GM12874 (cell line): ENCODE results near the gene CDR2L.

Source experiments
- TF ChIP-seq, protein P1 (sequence below): IDR thresholded peaks from 2 replicates; pipeline ENCODE4 v1.5.1; 2011; ENCODE audit warnings: low read depth, mild to moderate bottlenecking, control low read depth, low read length, moderate library complexity; ENCODE audit not compliant: insufficient read depth

The CDR2L gene

DNA sequence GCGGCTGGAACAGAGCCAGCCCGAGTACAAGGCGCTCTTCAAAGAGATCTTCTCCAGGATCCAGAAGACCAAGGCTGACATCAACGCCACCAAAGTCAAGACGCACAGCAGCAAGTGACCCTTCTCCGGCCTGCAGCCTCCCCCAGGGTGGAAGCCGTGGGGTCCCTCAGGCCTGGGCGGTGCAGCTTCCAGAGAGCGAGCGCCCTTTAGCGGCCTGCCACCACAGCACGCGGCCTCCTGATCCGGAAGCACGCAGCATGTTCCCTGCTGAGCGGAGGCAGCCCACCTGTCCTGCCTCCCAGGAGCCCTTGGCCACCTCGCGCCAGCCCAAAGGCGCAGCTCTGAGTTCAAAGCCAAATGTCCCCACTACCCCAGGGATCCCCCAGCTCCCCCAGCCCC is 16.5 kb downstream of the CDR2L start:
- TF ChIP-seq, protein P1, sequence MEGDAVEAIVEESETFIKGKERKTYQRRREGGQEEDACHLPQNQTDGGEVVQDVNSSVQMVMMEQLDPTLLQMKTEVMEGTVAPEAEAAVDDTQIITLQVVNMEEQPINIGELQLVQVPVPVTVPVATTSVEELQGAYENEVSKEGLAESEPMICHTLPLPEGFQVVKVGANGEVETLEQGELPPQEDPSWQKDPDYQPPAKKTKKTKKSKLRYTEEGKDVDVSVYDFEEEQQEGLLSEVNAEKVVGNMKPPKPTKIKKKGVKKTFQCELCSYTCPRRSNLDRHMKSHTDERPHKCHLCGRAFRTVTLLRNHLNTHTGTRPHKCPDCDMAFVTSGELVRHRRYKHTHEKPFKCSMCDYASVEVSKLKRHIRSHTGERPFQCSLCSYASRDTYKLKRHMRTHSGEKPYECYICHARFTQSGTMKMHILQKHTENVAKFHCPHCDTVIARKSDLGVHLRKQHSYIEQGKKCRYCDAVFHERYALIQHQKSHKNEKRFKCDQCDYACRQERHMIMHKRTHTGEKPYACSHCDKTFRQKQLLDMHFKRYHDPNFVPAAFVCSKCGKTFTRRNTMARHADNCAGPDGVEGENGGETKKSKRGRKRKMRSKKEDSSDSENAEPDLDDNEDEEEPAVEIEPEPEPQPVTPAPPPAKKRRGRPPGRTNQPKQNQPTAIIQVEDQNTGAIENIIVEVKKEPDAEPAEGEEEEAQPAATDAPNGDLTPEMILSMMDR, result no peak

DNA sequence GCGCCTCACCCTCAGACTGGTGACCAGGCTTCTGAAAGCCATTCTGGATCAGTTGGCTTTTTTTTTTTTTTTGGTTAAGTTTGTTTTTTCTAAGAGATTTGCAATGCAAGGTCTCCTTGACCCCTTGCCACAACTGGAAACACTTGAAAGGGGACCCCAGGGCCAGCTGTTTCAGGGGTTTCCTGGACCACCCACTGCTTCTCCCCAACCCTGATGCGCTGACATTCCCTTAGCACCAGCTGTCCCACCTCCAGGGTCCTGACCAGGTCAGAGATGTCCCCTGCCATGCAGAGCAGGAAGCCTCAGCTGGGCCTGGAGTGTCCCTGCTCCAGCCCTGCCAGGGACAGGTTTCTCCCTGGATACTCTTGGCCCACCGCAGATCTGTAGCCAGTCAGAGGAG is 16.9 kb downstream of the CDR2L start:
- TF ChIP-seq, protein P1, result no peak

DNA sequence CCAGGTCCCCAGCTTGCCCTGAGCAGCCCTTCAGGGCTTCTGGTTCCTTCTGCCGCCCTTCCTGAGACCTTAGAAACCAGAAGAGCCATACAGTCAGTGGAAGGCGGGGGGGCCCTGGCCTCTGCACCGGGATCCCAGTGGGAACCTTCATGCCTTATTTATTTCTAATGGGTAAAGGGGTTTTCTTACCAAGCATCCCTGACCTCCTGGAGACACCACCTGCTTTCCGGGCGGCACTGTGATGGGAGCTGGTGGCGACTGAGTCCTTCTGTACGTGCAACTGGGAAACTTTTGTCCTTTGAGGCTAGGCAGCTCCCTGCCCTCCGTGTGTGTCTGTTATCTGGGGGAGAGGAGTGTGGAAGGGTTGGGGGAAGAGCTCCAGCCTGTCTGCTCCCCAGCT is 17.9 kb downstream of the CDR2L start:
- TF ChIP-seq, protein P1, result no peak

DNA sequence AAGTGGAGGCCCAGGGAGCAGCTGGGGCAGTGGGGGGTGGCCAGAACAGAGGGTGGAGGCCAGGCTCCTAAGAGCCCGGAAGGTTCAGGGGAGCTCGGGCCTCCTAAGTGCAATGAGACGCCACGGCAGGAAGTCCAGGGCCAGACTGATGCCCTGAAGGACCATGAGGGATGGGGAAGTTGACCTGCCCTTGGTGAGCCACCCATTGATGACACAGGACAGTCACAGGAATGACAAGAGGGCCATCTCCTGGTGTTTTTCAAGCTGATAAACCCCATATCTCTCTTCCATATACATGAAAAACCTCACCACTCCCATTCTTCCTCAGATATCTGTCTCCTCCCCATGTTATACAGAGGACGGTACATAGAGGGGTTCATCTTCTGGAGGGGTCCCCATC is 19.2 kb downstream of the CDR2L start:
- TF ChIP-seq, protein P1, result no peak

DNA sequence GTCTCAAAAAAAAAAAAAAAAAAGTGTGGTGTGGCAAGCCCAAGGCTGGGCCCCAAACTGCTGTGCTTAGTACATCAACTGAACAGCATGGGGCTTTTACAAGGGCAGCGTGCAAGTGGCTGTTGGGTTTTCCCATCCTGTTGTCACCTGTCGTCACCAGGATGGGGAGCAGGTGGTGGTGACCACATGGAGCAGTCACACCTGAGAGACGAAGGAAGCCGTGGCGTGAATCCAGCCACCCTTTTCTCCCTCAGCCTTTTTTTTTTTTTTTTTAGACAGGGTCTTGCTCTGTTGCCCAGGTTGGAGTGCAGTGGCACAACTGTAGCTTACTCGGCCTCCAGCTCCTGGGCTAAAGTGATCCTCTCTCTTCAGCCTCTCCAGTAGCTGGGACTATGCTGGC is 20.9 kb downstream of the CDR2L start:
- TF ChIP-seq, protein P1, result no peak

DNA sequence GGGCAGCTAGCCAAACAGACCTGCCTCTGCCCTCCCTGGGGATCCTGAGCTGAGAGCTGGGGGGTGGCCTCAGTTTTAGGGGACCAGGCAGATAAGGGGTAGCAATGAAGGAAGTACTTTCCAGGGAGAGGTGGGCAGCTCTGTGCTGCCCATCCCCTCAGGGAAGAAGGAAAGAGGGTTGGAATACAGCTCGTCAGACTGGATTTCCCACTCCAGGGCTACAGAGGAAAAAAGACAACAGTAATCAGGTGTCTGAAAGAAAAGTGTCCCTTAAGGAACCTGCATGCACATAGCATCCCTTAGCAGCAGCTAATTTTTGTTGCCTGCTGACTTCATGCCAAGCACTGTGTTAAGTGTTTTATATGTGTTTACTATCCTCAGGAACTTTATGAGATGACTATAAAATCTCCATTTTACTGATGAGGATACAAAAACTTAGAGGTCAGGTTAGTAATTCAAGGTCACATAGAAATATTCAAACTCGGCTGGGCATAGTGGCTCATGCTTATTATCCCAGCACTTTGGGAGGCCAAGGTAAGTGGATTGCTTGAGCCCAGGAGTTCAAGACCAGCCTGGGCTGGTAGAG is 21.8 kb downstream of the CDR2L start:
- TF ChIP-seq, protein P1, result no peak

DNA sequence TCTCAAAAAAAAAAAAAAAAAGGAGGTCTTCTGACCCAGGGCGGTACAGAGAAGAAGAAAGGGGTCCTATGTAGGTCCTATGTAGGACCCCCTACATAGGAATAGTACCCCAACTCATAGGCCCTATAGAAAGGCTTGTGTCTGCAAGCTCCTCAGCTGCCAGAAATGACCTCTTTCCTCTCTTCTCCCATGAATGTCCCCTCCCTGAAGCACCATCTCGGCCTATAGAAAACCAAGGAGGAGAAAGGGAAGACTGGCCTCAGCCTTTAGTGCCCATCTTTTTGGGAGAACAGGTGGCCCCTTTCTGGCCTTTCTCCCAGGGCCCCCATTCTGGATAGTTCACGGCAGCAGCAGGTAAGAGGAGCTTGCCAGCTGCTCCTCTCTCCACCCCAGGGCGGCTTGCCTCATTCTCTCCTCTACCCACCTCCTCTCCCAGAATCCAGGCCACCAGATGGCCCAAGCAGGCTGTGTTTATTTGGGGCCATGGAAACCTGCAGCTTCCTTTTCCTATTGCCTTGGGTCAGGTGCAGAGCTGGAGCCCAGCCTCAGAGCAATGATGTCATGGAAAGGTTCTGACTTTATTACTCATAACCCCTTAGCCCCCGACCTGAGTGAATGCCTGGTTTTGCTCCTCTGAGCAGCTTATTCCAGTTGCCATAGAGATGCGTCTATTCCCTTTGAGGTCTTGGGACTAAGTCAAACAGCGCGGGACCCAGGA is 23.4 kb downstream of the CDR2L start:
- TF ChIP-seq, protein P1, result no peak
